B cell (primary cell): ENCODE data around the gene RFX8. TPM values are rescaled to one million over a fixed set of nuclear protein-coding genes. Genes with fewer than 3 reads are reported as not detected.

ENCODE experiments used
- ATAC-seq: fragments of 200-7000 bp; cut with Tn5 transposase; one replicate; pipeline ENCODE4 v1.10.0; 2021; ENCODE audit warnings: low read depth, mild to moderate bottlenecking, moderate number of reproducible peaks, moderate library complexity
- CTCF ChIA-PET: fragments of 350-600 bp; sonication (Branson Sonifier 250); formaldehyde crosslinking; loops from one replicate; lab custom pipeline; 2021; ENCODE audit warnings: antibody characterized with exemption, inconsistent platforms; lab: Charles Lee
- POLR2A ChIA-PET: fragments of 350-600 bp; sonication (Branson Sonifier 250); formaldehyde crosslinking; loops from one replicate; lab custom pipeline; 2021; ENCODE audit warnings: antibody characterized with exemption; lab: Charles Lee
- DNase-seq: peaks from one replicate; pipeline ENCODE4 v3.0.0; 2013
- H2AFZ ChIP-seq: 2 replicates; pipeline ENCODE4 v1.6.1; 2012; ENCODE audit warnings: mild to moderate bottlenecking, low read depth, low read length; ENCODE audit not compliant: insufficient read depth, poor library complexity, severe bottlenecking
- H3K27ac ChIP-seq, 2 donors: 1 replicate in 1 of 2; 2 replicates in 1 of 2; pipeline ENCODE4 v1.5.1; 2012 to 2013; ENCODE audit warnings: low read length in 2 of 2, mild to moderate bottlenecking in 2 of 2, moderate library complexity in 1 of 2
- H3K27me3 ChIP-seq, 4 experiments: fragments of 200-600 bp in 1 of 4; sonication (generic) in 1 of 4; replicated peaks in 1 of 4; 1 replicate in 2 of 4; 2 replicates in 2 of 4; pipeline versions ENCODE4 v1.6.1 to v1.7.0; 2013 to 2016; ENCODE audit warnings: low read length in 3 of 4, mild to moderate bottlenecking in 2 of 4, mixed read lengths in 1 of 4, moderate library complexity in 1 of 4; ENCODE audit not compliant: insufficient read depth in 4 of 4, control insufficient read depth in 3 of 4; ENCODE audit errors: control extremely low read depth in 1 of 4
- H3K36me3 ChIP-seq, 2 experiments: replicated peaks in 1 of 2; 1 replicate in 1 of 2; 2 replicates in 1 of 2; pipeline versions ENCODE4 v1.6.1 to v1.7.1; 2013; ENCODE audit warnings: low read length in 1 of 2; ENCODE audit not compliant: insufficient read depth in 2 of 2, control insufficient read depth in 1 of 2; ENCODE audit errors: control extremely low read depth in 1 of 2, extremely low read depth in 1 of 2
- H3K4me1 ChIP-seq, 2 donors: fragments of 200-600 bp in 1 of 2; sonication (generic) in 1 of 2; 1 replicate in 1 of 2; 2 replicates in 1 of 2; pipeline versions ENCODE4 v1.5.1 to v1.6.1; 2013 to 2017; ENCODE audit warnings: low read length in 2 of 2; ENCODE audit not compliant: control insufficient read depth in 2 of 2, insufficient read depth in 2 of 2
- H3K4me2 ChIP-seq: replicated peaks from 2 replicates; pipeline ENCODE3; 2012; ENCODE audit warnings: mild to moderate bottlenecking, low read depth, low read length; ENCODE audit not compliant: poor library complexity, severe bottlenecking
- H3K4me3 ChIP-seq, 5 experiments: fragments of 200-600 bp in 1 of 5; sonication (generic) in 1 of 5; 1 replicate in 3 of 5; 2 replicates in 2 of 5; pipeline versions ENCODE4 v1.5.1 to v1.7.0; 2011 to 2016; ENCODE audit warnings: low read length in 4 of 5, mild to moderate bottlenecking in 4 of 5, low read depth in 2 of 5, control low read depth in 1 of 5, moderate library complexity in 1 of 5; ENCODE audit not compliant: insufficient read depth in 1 of 5; ENCODE audit errors: control extremely low read depth in 1 of 5, extremely low read depth in 1 of 5
- H3K79me2 ChIP-seq: fragments of 200-600 bp; sonication (generic); one replicate; pipeline ENCODE4 v1.6.0; 2016; ENCODE audit warnings: low read length; ENCODE audit not compliant: control insufficient read depth, insufficient read depth
- H3K9ac ChIP-seq: fragments of 200-600 bp; sonication (generic); 2 replicates; pipeline ENCODE4 v1.6.1; 2017; ENCODE audit warnings: mild to moderate bottlenecking, low read length, moderate library complexity
- H3K9me3 ChIP-seq, 3 donors: one replicate each; pipeline versions ENCODE4 v1.6.1 to v1.7.1; 2013; ENCODE audit warnings: low read length in 2 of 3; ENCODE audit not compliant: control insufficient read depth in 2 of 3, insufficient read depth in 1 of 3; ENCODE audit errors: control extremely low read depth in 1 of 3
- H4K20me1 ChIP-seq: 2 replicates; pipeline ENCODE4 v1.6.0; 2012; ENCODE audit warnings: mild to moderate bottlenecking, low read length; ENCODE audit not compliant: insufficient read depth, control insufficient read depth, poor library complexity, severe bottlenecking
- H3K27ac Mint-ChIP-seq: one replicate; pipeline ENCODE4 v1.8.0; 2021; ENCODE audit warnings: mixed read lengths
- H3K27me3 Mint-ChIP-seq: one replicate; pipeline ENCODE4 v1.8.0; 2021; ENCODE audit warnings: mixed read lengths
- H3K4me1 Mint-ChIP-seq: one replicate; pipeline ENCODE4 v1.8.0; 2021; ENCODE audit warnings: mixed read lengths
- H3K4me3 Mint-ChIP-seq: one replicate; pipeline ENCODE4 v1.8.0; 2021; ENCODE audit warnings: mixed read lengths
- H3K9me3 Mint-ChIP-seq: one replicate; pipeline ENCODE4 v1.8.0; 2022; ENCODE audit warnings: mixed read lengths; ENCODE audit not compliant: insufficient read depth
- CTCF ChIP-seq: fragments of 200-600 bp; IDR thresholded peaks from one replicate; pipeline ENCODE4 v1.8.0; 2022; ENCODE audit warnings: antibody characterized with exemption, mild to moderate bottlenecking
- EZH2 ChIP-seq: IDR thresholded peaks from 2 replicates; pipeline ENCODE4 v1.6.1; 2012; ENCODE audit warnings: borderline replicate concordance, low read depth, mild to moderate bottlenecking, moderate library complexity, low read length; ENCODE audit not compliant: insufficient read depth, poor library complexity, severe bottlenecking
- WGBS: methylation state at CpG from one replicate; pipeline ENCODE4 v1.1.5; 2013; ENCODE audit warnings: missing lambda C conversion rate; ENCODE audit not compliant: insufficient coverage; 5-methylcytosine and 5-hydroxymethylcytosine counted together
- intact Hi-C: fragments of 100-400 bp; cut with micrococcal nuclease; formaldehyde crosslinking; loops from one replicate; pipeline ENCODE4 v1.10.0; 2022
- polyA plus RNA-seq: library from polyadenylated mRNA; depleted of rRNA; stranded (reverse); fragments of >200 nt; gene quantifications from 2 replicates; pipeline ENCODE4 v1.2.3, GENCODE V29; 2012
- total RNA-seq, 2 donors: library from RNA; stranded (reverse); fragments of 120-200 nt in 1 of 2; gene quantifications; 1 replicate in 1 of 2; 2 replicates in 1 of 2; pipeline versions ENCODE4 v1.2.3 to v1.2.4, GENCODE V29; 2013 to 2022

Gene RFX8
- total and polyA plus RNA-seq, 2 donors (not counting 1 experiment from before 2014, with no cell fraction given), result not detected

GRCh38 chr2:101374821-101375561 is 99.9 kb downstream of the RFX8 start:
- no peak for TF ChIP-seq CTCF
- no peak for TF ChIP-seq EZH2
- Histone ChIP-seq H3K4me1 (no peaks in the 10 kb centered on the region), H2AFZ (no peak overlapping the region), H4K20me1 (no peaks in the 10 kb centered on the region), H3K9me3 (peaks cover 6 to 12% (median 6%) of the 10 kb centered on the region in 3 donors), H3K9ac (no peak overlapping the region), H3K27me3 (no peaks in the 10 kb centered on the region), H3K4me3 (no peak overlapping the region), H3K27ac (no peak overlapping the region), H3K79me2 (no peaks in the 10 kb centered on the region), H3K36me3 (no peaks in the 10 kb centered on the region), H3K4me2 (no peak overlapping the region)
- no peak for DNase-seq
- 84% methylated on average over 4 of the region's 7 CpGs for WGBS
- intact Hi-C loops, result no loop called here
- H3K9me3 Mint-ChIP-seq, result peaks cover 4% of the 10 kb centered on the region
- H3K27me3 Mint-ChIP-seq, result peaks cover 6% of the 10 kb centered on the region
- ATAC-seq, result no peak
- ChIA-PET POLR2A (no interaction called here), CTCF (no interaction called here)
- H3K4me3 Mint-ChIP-seq, result no peak overlapping the region
- H3K27ac Mint-ChIP-seq, result no peak overlapping the region
- no peaks in the 10 kb centered on the region for H3K4me1 Mint-ChIP-seq

- H3K27ac Mint-ChIP-seq, result no peak overlapping the region
- ChIA-PET CTCF (interaction anchor here (0.7 to 2.0 kb wide), 2 partner anchors 11 to 14 kb away, joined by 3 to 7 read pairs; no protein-coding TSS in a partner anchor), POLR2A (no interaction called here)
- ATAC-seq (no peak), DNase-seq (no peak)
- H3K4me2 ChIP-seq, result no peak overlapping the region
- H3K4me3 ChIP-seq, result no peak overlapping the region
- no CpG with 5 or more reads among the region's 1 CpG for WGBS
- no peak overlapping the region for H3K27ac ChIP-seq
- H3K9me3 Mint-ChIP-seq, result peaks cover 4% of the 10 kb centered on the region
- no peaks in the 10 kb centered on the region for H3K79me2 ChIP-seq
- H3K36me3 ChIP-seq, result no peaks in the 10 kb centered on the region
- intact Hi-C loops, result no loop called here
- H3K27me3 Mint-ChIP-seq, result peaks cover 4% of the 10 kb centered on the region
- no peaks in the 10 kb centered on the region for H3K4me1 Mint-ChIP-seq
- peaks cover 6 to 12% (median 6%) of the 10 kb centered on the region in 3 donors for H3K9me3 ChIP-seq
- no peaks in the 10 kb centered on the region for H3K27me3 ChIP-seq
- no peak for TF ChIP-seq EZH2
- TF ChIP-seq CTCF, result no peak
- H3K4me1 ChIP-seq, result no peaks in the 10 kb centered on the region
- H4K20me1 ChIP-seq, result no peaks in the 10 kb centered on the region
- H2AFZ ChIP-seq, result no peak overlapping the region
- H3K9ac ChIP-seq, result no peak overlapping the region
- H3K4me3 Mint-ChIP-seq, result no peak overlapping the region
Observed at GRCh38 chr2:101372792-101373191, 102.1 kb downstream of the RFX8 start.
